Stomach (tissue), 4 donors: ENCODE results near the gene C19orf25.

Experiments
- CTCF ChIP-seq, 7 experiments: fragments of 450-650 bp in 4 of 7; fragments of 200-600 bp in 3 of 7; sonication (generic) in 3 of 7; IDR thresholded peaks; one replicate each; pipeline ENCODE4 v1.5.1; 2016 to 2019; ENCODE audit warnings: antibody characterized with exemption in 7 of 7, control low read depth in 2 of 7, mild to moderate bottlenecking in 1 of 7
- POLR2AphosphoS5 ChIP-seq, 3 donors: sonication (generic); formaldehyde crosslinking; IDR thresholded peaks; one replicate each; pipeline ENCODE4 v1.6.1; 2016; ENCODE audit warnings: antibody characterized with exemption in 3 of 3

GRCh38 chr19:1471515-1472160 lies 7.4 kb downstream of the C19orf25 start:
- TF ChIP-seq CTCF (IDR thresholded peaks at IDR 0.05) (no peak), POLR2AphosphoS5 (IDR thresholded peaks at IDR 0.05) (no peak)
